IPS DF 4.7 (cell line): ENCODE data around the gene OTUD4.
"Not testable (repeated sequence)": the region's sequence is repeated elsewhere in the genome, so short reads cannot be mapped to it uniquely, and the experiment has no call there.

Source experiments
- DNase-seq: peaks from one replicate; pipeline ENCODE4 v3.0.0-alpha.2; 2013; ENCODE audit warnings: low spot score; ENCODE audit errors: extremely low read depth

OTUD4 gene, protein sequence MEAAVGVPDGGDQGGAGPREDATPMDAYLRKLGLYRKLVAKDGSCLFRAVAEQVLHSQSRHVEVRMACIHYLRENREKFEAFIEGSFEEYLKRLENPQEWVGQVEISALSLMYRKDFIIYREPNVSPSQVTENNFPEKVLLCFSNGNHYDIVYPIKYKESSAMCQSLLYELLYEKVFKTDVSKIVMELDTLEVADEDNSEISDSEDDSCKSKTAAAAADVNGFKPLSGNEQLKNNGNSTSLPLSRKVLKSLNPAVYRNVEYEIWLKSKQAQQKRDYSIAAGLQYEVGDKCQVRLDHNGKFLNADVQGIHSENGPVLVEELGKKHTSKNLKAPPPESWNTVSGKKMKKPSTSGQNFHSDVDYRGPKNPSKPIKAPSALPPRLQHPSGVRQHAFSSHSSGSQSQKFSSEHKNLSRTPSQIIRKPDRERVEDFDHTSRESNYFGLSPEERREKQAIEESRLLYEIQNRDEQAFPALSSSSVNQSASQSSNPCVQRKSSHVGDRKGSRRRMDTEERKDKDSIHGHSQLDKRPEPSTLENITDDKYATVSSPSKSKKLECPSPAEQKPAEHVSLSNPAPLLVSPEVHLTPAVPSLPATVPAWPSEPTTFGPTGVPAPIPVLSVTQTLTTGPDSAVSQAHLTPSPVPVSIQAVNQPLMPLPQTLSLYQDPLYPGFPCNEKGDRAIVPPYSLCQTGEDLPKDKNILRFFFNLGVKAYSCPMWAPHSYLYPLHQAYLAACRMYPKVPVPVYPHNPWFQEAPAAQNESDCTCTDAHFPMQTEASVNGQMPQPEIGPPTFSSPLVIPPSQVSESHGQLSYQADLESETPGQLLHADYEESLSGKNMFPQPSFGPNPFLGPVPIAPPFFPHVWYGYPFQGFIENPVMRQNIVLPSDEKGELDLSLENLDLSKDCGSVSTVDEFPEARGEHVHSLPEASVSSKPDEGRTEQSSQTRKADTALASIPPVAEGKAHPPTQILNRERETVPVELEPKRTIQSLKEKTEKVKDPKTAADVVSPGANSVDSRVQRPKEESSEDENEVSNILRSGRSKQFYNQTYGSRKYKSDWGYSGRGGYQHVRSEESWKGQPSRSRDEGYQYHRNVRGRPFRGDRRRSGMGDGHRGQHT

DNA sequence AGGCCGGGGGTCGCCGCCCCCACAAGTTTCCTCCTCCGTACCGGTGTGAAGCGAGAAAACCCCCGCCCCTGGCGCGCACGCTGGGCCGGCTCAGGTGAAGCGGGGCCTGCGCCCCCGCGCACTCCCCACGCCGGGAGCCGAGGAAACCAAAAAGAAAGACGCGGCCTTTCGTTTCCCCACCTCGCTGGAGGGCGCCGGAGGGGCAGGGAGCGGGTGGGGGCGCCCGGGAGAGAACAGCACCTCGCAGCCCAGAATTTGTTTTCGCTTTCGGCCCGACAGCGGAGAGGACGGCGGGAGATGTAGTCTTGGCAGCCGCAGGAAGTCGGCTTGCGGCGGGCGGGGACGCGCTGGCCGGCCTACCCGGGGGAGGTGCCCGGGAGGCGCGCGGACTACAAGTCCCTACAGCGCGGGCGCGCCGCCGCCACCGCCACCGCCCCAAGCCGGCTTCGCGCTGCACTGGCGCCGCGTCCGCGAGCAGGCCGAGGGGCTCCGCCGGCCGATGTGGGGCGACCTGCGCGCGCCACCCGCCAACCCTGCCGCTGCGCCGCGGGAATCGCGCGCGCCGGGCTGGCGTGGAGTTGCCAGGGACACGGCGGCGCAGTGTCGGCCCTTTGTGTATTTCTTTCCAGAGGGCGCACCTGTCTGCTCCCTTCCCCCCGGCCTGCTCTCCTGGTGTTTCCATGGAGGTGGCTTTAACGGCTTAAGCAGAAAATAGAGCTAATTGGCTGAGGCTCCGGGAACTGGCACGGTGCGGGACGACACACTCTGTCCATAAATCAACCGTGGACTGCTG is at the start of gene OTUD4:
Gene OTUD4 (minus strand): TSS at position 292 of the 793 bp plus-strand sequence. CDS start 616 bp downstream, outside the sequence.
- peak; percentile 64 for DNase-seq

GRCh38 chr4:145223228-145223627 is 42.8 kb upstream of the OTUD4 start:
- not testable (repeated sequence) for DNase-seq

DNA sequence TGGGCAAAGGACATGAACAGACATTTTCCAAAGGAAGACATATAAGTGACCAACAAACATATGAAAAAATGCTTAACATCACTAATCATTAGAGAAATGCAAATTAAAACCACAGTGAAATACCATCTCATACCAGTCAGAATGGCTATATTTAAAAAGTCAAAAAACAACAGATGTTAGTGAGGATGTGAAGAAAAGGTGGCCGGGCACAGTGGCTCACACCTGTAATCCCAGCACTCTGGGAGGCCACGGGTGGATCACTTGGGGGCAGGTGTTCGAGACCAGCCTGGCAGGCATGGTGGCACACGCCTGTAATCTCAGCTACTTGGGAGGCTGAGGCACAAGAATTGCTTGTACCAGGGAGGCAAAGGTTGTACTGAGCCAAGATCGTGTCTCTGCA is 41.1 kb upstream of the OTUD4 start:
- not testable (repeated sequence) for DNase-seq

GRCh38 chr4:145219090-145219489 is 38.7 kb upstream of the OTUD4 start:
- DNase-seq: no peak

DNA sequence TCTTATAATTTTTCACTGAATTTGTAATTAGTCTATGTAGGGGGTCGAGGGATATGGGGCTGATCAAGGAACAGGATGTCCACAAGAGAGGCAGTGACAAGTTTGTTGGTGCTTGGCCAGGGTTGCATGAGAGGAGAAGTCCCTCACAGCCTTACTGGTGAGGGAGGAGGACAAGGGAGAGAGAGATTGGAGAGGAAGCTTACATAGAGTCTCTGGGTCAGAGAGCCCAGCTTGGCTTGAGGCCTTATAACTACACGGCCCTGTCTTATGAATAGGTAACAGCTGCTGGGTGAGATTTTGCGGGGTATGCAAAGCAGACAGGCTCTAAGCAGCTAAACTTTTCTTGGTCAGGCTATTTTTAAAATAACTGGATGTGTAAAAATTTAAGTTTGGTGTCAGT is 37.9 kb upstream of the OTUD4 start:
- no peak for DNase-seq

DNA sequence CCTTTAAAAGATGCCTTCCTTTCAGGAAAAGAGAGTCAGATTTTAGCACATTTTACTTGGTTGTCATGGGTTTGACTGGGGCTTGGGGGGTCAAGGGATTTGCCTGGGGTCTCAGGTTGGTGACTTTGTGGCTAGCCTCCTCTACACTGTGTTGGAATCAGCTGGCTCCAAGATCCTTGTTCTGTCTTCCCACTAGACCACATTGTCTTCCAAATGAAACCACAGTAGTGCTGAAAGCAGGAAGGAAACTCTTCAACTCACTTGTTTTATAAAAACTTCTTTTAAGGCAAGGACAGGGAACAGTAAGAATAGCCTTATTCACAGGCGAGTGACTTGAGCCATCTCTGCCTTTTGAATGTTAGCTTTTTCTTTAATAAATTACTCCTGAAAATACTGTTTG is 37.0 kb upstream of the OTUD4 start:
- no peak for DNase-seq

- no peak for DNase-seq
These were observed 36.1 kb upstream of the OTUD4 start for GRCh38 chr4:145216535-145216934.

GRCh38 chr4:145213245-145213644 is 32.9 kb upstream of the OTUD4 start:
- DNase-seq: no peak

DNA sequence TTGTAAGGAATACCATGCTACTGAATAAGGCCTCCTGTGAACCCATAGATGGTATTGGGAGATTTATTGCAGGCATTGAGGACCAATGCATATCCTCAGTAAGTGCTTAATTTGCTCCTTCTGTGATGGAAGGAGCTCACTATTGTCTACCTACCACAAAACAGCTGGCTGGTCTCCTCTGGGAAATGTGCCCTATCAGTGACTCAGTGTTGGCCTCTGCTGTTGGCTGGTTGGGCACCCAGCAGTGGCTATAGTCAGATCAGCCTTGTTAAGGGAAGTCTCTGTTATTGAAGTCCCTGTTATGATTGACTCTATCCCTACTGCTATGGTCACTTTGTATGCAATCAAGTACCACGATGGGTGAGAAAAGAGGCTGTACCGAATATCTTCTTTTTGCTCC is 27.5 kb upstream of the OTUD4 start:
- DNase-seq: no peak

GRCh38 chr4:145203410-145203809 is 23.0 kb upstream of the OTUD4 start:
- no peak for DNase-seq

- DNase-seq: no peak
These were observed 20.0 kb upstream of the OTUD4 start for GRCh38 chr4:145200366-145200765.

DNA sequence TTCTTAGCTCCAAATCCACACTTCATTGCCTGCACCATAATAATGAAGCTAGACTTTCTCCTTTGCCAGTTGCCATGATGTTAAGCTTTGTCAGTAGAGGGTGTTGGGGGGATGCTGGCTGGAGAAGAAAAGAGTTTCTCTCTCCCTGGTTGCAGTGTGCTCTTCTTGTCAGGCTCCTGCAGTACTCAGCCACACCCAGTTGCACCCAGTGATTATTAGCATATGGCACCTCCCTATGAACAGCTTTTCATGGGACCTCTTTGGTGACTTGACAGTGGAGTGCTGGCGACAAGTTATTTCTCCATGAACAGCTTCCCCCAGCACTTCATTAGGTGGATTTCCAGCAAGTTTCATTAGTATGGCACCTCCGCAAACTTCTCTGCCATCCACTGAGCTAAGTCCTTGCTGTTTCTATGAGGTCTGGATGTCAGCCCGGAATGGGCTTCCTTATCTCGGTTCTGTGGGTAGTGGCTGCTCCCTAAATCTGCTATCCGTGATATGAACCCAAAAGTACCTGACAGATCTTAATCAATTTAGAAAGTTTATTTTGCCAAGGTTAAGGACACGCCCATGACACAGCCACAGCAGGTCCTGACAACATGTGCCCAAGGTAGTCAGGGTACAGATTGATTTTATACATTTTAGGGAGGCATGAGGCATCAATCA is 18.8 kb upstream of the OTUD4 start:
- DNase-seq: no peak

DNA sequence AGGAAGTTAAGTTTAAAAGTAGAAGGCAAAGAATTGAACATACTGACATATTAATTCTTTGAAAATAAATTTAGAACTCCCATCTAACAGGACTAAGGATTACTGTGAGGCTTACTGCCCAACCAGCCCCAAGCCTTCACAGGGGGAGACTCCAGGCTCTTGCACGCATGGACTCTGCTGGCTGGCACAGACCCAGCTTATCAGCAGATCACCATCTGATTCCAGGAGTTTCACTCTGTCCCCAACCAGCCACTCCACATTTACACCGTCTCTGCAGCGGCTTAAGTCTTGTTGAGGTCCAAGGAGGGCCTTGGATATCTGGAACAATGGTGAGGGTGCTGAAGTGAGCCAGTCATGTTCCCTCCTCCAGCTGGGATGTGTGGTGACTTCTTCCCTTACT is 16.4 kb upstream of the OTUD4 start:
- no peak for DNase-seq

DNA sequence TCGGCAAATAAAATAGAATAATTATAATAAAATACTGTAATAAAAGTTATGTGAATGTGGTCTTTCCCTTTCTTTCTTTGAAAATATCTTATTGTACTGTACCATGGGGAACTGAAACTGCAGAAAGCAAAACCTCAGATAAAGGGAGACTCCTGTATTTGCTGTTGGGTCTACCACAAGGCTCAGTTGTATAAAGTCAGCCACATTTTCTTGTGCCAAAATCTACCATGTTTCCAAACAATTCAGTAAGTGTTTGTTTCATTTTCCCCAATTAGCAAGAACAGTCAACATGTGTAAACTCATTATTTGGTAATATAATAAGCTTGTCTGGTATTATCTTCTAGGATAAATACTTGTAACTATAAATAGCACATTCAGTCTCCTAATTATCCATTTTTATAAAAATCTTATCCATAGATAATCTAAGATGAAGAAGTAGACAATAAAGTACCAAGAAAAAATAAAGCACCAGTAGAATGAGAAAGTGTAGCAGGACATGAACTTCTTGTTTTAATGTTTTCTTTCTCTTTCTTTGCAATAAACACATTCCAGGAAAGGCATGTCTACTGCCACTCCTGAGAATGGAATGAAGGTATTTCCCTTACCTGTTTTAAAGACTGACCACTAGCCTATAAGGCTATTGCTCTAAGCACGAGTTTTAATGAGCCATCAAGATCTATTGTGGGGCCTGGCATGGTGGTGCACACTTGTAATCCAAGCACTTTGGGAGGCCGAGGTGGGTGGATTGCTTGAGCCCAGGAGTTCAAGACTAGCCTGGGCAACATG is 15.0 kb upstream of the OTUD4 start:
- no peak for DNase-seq

GRCh38 chr4:145189981-145190380 is 9.6 kb upstream of the OTUD4 start:
- no peak for DNase-seq

DNA sequence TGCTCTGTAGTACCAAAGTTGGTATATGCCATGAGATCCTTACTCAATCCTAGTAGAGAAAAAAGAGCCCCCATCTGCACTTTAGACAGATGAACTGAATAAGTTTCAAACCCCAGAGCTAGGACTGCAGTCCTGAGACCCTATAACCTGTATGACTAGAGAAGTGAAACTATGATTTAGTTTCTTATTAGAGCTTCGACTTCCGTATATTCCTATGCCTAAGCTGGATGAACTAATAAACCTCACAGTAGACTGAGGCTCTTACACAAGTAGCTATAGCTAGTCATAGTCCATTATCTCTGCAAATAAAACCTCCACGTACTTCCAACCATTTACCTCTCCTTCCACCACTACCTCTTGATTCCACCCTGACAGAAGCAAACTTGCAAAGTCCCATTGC is 6.3 kb upstream of the OTUD4 start:
- DNase-seq: no peak

DNA sequence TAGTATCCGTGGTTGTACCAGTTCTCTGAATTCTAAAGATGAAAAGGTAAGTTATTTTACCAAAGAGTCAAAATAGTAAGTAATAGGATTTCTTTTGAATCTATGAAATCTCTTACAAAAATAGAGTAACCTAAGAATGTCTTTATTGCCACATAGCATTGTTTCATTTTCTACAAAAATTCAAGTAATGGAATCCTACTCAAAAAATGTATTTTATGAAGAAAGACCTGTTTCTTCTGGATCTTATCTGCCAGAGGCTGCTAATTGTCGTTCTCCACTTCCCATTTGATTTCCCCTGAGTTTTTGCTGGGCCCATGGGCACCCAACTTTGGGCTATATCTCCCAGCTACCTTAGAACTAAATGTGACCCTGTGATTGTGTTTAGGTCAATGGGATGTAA is 3.2 kb upstream of the OTUD4 start:
- DNase-seq: no peak

GRCh38 chr4:145183023-145183422 is 2.6 kb upstream of the OTUD4 start:
- DNase-seq: no peak

- DNase-seq: no peak
These were observed 1.8 kb upstream of the OTUD4 start for GRCh38 chr4:145182222-145182621.

- no peak for DNase-seq
These were observed 707 bp upstream of the OTUD4 start for GRCh38 chr4:145181091-145181501.
